GM12878 (cell line): ENCODE results near the gene AGBL4. TPM values are rescaled to one million over a fixed set of nuclear protein-coding genes. Genes with fewer than 3 reads are reported as not detected.

Experiments
- ATAC-seq: fragments of 200-7000 bp; cut with Tn5 transposase; 3 replicates; pipeline ENCODE4 v1.9.1; 2020; ENCODE audit warnings: mild to moderate bottlenecking, moderate library complexity
- BruUV-seq: library from RNA; stranded (reverse); fragments of 400-500 nt; replicated peaks from 2 replicates; lab custom pipeline; 2021; lab: Mats Ljungman, UMichigan
- CTCF ChIA-PET: fragments of 300-600 bp; sonication (Branson Sonifier 250); formaldehyde crosslinking; extraction: SDS; loops from one replicate; lab custom pipeline; 2021; ENCODE audit warnings: inconsistent platforms; lab: Yijun Ruan, JAX
- POLR2A ChIA-PET: fragments of 350-600 bp; formaldehyde crosslinking; extraction: SDS; loops from one replicate; lab custom pipeline; 2021; ENCODE audit warnings: inconsistent platforms; lab: Charles Lee
- RAD21 ChIA-PET: fragments of 300-600 bp; sonication (Branson Sonifier 250); formaldehyde crosslinking; loops from one replicate; lab custom pipeline; 2023; ENCODE audit warnings: antibody characterized with exemption; ENCODE audit not compliant: unreplicated experiment; lab: Charles Lee
- SMC1A ChIA-PET: fragments of 300-600 bp; sonication (Branson Sonifier 250); formaldehyde crosslinking; loops from one replicate; lab custom pipeline; 2023; ENCODE audit not compliant: unreplicated experiment, uncharacterized antibody; lab: Charles Lee
- DNase-seq: peaks from one replicate; pipeline ENCODE4 v3.0.0-alpha.2; 2011; ENCODE audit warnings: low read depth, low spot score
- FAIRE-seq: peaks from 3 replicates; lab custom pipeline; 2011; peaks lifted over from hg19 to GRCh38; lab: Jason Lieb, UNC
- H2AFZ ChIP-seq: 2 replicates; pipeline ENCODE4 v1.6.0; 2011; ENCODE audit warnings: low read depth, low read length, control low read depth; ENCODE audit not compliant: control insufficient read depth
- H3K27ac ChIP-seq: 2 replicates; pipeline ENCODE4 v1.5.1; 2011; ENCODE audit warnings: control low read depth; ENCODE audit not compliant: control insufficient read depth, insufficient read depth
- H3K27me3 ChIP-seq, 2 experiments: replicated peaks in 1 of 2; 2 replicates each; pipeline versions ENCODE4 v1.6.0 to v1.6.1; 2011; ENCODE audit warnings: low read length in 1 of 2; ENCODE audit not compliant: control insufficient read depth in 2 of 2, insufficient read depth in 2 of 2
- H3K36me3 ChIP-seq, 2 experiments: 2 replicates each; pipeline ENCODE4 v1.5.1; 2011; ENCODE audit warnings: low read length in 1 of 2; ENCODE audit not compliant: control insufficient read depth in 2 of 2, insufficient read depth in 2 of 2
- H3K4me1 ChIP-seq: 2 replicates; pipeline ENCODE4 v1.6.1; 2011; ENCODE audit warnings: mild to moderate bottlenecking, low read length, moderate library complexity, mixed read lengths; ENCODE audit not compliant: control insufficient read depth, insufficient read depth
- H3K4me2 ChIP-seq: 2 replicates; pipeline ENCODE4 v1.6.0; 2011; ENCODE audit warnings: control low read depth; ENCODE audit not compliant: control insufficient read depth, insufficient read depth
- H3K4me3 ChIP-seq: fragments of 200-600 bp; sonication (generic); 2 replicates; pipeline ENCODE4 v1.5.1; 2016
- H3K79me2 ChIP-seq: 2 replicates; pipeline ENCODE4 v1.6.0; 2011; ENCODE audit warnings: low read length; ENCODE audit not compliant: control insufficient read depth, insufficient read depth
- H3K9ac ChIP-seq: 2 replicates; pipeline ENCODE4 v1.8.0; 2011; ENCODE audit warnings: low read length, control low read depth, mixed read lengths; ENCODE audit not compliant: control insufficient read depth, insufficient read depth
- H3K9me3 ChIP-seq: replicated peaks from 3 replicates; pipeline ENCODE4 v1.5.1; 2011; ENCODE audit warnings: mild to moderate bottlenecking, low read length; ENCODE audit not compliant: control insufficient read depth, insufficient read depth
- H4K20me1 ChIP-seq: 2 replicates; pipeline ENCODE4 v1.6.0; 2011; ENCODE audit not compliant: control insufficient read depth, insufficient read depth
- ASH2L ChIP-seq: fragments of 300-600, 200-600 bp; sonication (generic); IDR thresholded peaks from 2 replicates; pipeline ENCODE4 v1.6.1; 2017; ENCODE audit warnings: low read depth, mild to moderate bottlenecking, borderline replicate concordance
- CEBPB ChIP-seq, 2 experiments: fragments of 150-350 bp in 1 of 2; IDR thresholded peaks; 2 replicates each; pipeline ENCODE4 v1.6.1; 2012 to 2014; ENCODE audit warnings: low read depth in 2 of 2, low read length in 2 of 2, borderline replicate concordance in 1 of 2, inconsistent platforms in 1 of 2
- CEBPZ ChIP-seq: fragments of 150-350 bp; IDR thresholded peaks from 2 replicates; pipeline ENCODE4 v1.6.1; 2016; ENCODE audit warnings: low read depth, low read length
- EGR1 ChIP-seq, 2 experiments: IDR thresholded peaks; 1 replicate in 1 of 2; 2 replicates in 1 of 2; pipeline ENCODE4 v1.6.1; 2011 to 2012; ENCODE audit warnings: low read depth in 2 of 2, low read length in 2 of 2, borderline replicate concordance in 1 of 2, mild to moderate bottlenecking in 1 of 2, moderate library complexity in 1 of 2
- FOXM1 ChIP-seq: IDR thresholded peaks from 2 replicates; pipeline ENCODE4 v1.6.1; 2012; ENCODE audit warnings: low read depth, mild to moderate bottlenecking, inconsistent platforms, low read length, moderate library complexity
- HDAC6 ChIP-seq: fragments of 200-600 bp; sonication (generic); IDR thresholded peaks from one replicate; pipeline ENCODE4 v1.8.0; 2017; ENCODE audit warnings: antibody characterized with exemption; ENCODE audit not compliant: unreplicated experiment
- IRF3 ChIP-seq: fragments of 450-650 bp; IDR thresholded peaks from 2 replicates; pipeline ENCODE4 v1.6.1; 2014; ENCODE audit warnings: mild to moderate bottlenecking
- MYB ChIP-seq: fragments of 150-350 bp; IDR thresholded peaks from 2 replicates; pipeline ENCODE4 v1.6.1; 2014; ENCODE audit warnings: mild to moderate bottlenecking, low read depth, low read length, borderline replicate concordance
- NR2C2 ChIP-seq: IDR thresholded peaks from 2 replicates; pipeline ENCODE4 v1.6.1; 2011; ENCODE audit warnings: borderline replicate concordance, low read depth; ENCODE audit not compliant: control insufficient read depth, insufficient read length
- PML ChIP-seq: IDR thresholded peaks from 2 replicates; pipeline ENCODE4 v1.6.1; 2012; ENCODE audit warnings: low read length, inconsistent platforms
- POLR2AphosphoS5 ChIP-seq: IDR thresholded peaks from 2 replicates; pipeline ENCODE4 v1.6.1; 2011; ENCODE audit warnings: mild to moderate bottlenecking, low read length, inconsistent platforms
- POU2F2 ChIP-seq: IDR thresholded peaks from 3 replicates; pipeline ENCODE4 v1.6.1; 2011; ENCODE audit warnings: low read depth, mild to moderate bottlenecking, low read length, borderline replicate concordance
- SREBF2 ChIP-seq: IDR thresholded peaks from 2 replicates; pipeline ENCODE4 v1.6.1; 2012; ENCODE audit warnings: mild to moderate bottlenecking, low read length
- TAF1 ChIP-seq: IDR thresholded peaks from 2 replicates; pipeline ENCODE4 v1.6.1; 2011; ENCODE audit warnings: mild to moderate bottlenecking, low read depth, low read length, borderline replicate concordance
- TCF12 ChIP-seq: IDR thresholded peaks from 2 replicates; pipeline ENCODE4 v1.6.1; 2011; ENCODE audit warnings: low read depth, mild to moderate bottlenecking, low read length
- YBX1 ChIP-seq: fragments of 450-650 bp; IDR thresholded peaks from 2 replicates; pipeline ENCODE4 v1.6.1; 2016; ENCODE audit warnings: antibody characterized with exemption
- ZNF24 ChIP-seq: fragments of 450-650 bp; IDR thresholded peaks from 2 replicates; pipeline ENCODE4 v1.6.1; 2017; ENCODE audit warnings: antibody characterized with exemption, mild to moderate bottlenecking
- ZNF384 ChIP-seq: IDR thresholded peaks from 2 replicates; pipeline ENCODE4 v1.6.1; 2012; ENCODE audit warnings: low read depth, mild to moderate bottlenecking, low read length, improper control_type of control experiment, borderline replicate concordance
- ZSCAN29 ChIP-seq: fragments of 450-650 bp; IDR thresholded peaks from 2 replicates; pipeline ENCODE4 v1.6.1; 2017; ENCODE audit warnings: mild to moderate bottlenecking, moderate library complexity
- WGBS: methylation state at CpG from one replicate; pipeline ENCODE4 v1.1.6; 2016; ENCODE audit warnings: low lambda C conversion rate; ENCODE audit not compliant: insufficient replicate concordance, insufficient coverage; ENCODE audit errors: missing lambda C conversion rate; 5-methylcytosine and 5-hydroxymethylcytosine counted together
- in situ Hi-C: fragments of 300-500 bp; cut with MboI; formaldehyde crosslinking; loops from 9 replicates; pipeline ENCODE4 v1.14.3; 2018; ENCODE audit warnings: mixed read lengths
- intact Hi-C: fragments of 100-400 bp; cut with micrococcal nuclease; formaldehyde crosslinking; loops from one replicate; pipeline ENCODE4 v1.14.2; 2022; ENCODE audit not compliant: unreplicated experiment
- polyA plus RNA-seq, 11 experiments: library from polyadenylated mRNA; depleted of rRNA in 4 of 11; unstranded in 6 of 11; stranded (reverse) in 5 of 11; fragments of >200 nt; fragmentation: Nextera tagmentation in 4 of 11; fragmentation: Illumina TruSeq in 1 of 11; extraction: Ambion mirVana in 4 of 11; extraction: Trizol in 1 of 11; gene quantifications; 1 replicate in 1 of 11; 2 replicates in 10 of 11; pipeline versions ENCODE4 v1.2.1 to v1.2.3, GENCODE V29; 2011 to 2016; ENCODE audit warnings: inconsistent platforms in 2 of 11, missing spikeins in 2 of 11, low read depth in 1 of 11
- total RNA-seq, 4 experiments: library from RNA; depleted of rRNA in 3 of 4; stranded (reverse); fragments of >200 nt in 3 of 4; fragmentation: Illumina TruSeq in 1 of 4; extraction: Trizol in 1 of 4; gene quantifications; 2 replicates each; pipeline versions ENCODE4 v1.2.1 to v1.2.3, GENCODE V29; 2013 to 2021

The AGBL4 gene
- total and polyA plus RNA-seq, 10 of the 15 experiments (the other 5 are each of a cell fraction or from before 2014, with no cell fraction given) = 0.31 TPM; not detected in 9

- Histone ChIP-seq H3K27ac (no peak overlapping the region), H3K4me2 (no peak overlapping the region)
- RAD21 ChIA-PET = no interaction called here
Observed at GRCh38 chr1:48846441-48846840, 1177.3 kb downstream of the AGBL4 start.

More at GRCh38 chr1:48846441-48846840, 1177.3 kb downstream of the AGBL4 start:
- H2AFZ ChIP-seq = no peak overlapping the region
- intact Hi-C loops = no loop called here
- ChIA-PET POLR2A (no interaction called here), SMC1A (no interaction called here), CTCF (no interaction called here)
- no peaks in the 10 kb centered on the region for H3K4me1 ChIP-seq
- FAIRE-seq (no peak), ATAC-seq (no peak), DNase-seq (no peak)
- no peaks in the 10 kb centered on the region for H3K9me3 ChIP-seq
- no peaks in the 10 kb centered on the region for H3K36me3 ChIP-seq
- H3K9ac ChIP-seq = no peak overlapping the region
- TF ChIP-seq PML = no peak
- no peak for TF ChIP-seq SREBF2
- TF ChIP-seq POLR2AphosphoS5 = no peak
- TF ChIP-seq TCF12 = no peak
- TF ChIP-seq IRF3 = no peak
- no peak for TF ChIP-seq CEBPZ
- no peak for TF ChIP-seq NR2C2
- no peak for TF ChIP-seq FOXM1
- no peak for TF ChIP-seq HDAC6
- TF ChIP-seq POU2F2 = no peak
- no peak for TF ChIP-seq MYB
- TF ChIP-seq ZNF384 = no peak
- TF ChIP-seq ZSCAN29 = no peak
- TF ChIP-seq TAF1 = no peak
- TF ChIP-seq CEBPB (IDR thresholded peaks at IDR 0.05; ENCODE audit: borderline replicate concordance in 1 of 2, low read depth in 2 of 2, low read length in 2 of 2) = no peak
- TF ChIP-seq YBX1 = no peak
- TF ChIP-seq EGR1 (IDR thresholded peaks at IDR 0.05; ENCODE audit: borderline replicate concordance in 1 of 2, low read depth in 2 of 2, low read length in 2 of 2) = no peak
- no peak for TF ChIP-seq ASH2L
- no peak for TF ChIP-seq ZNF24
- in situ Hi-C loops = no loop called here
- 22% methylated on average over 1 of the region's 1 CpG for WGBS
- BruUV-seq = no TSS peak
- no peak overlapping the region for H3K4me3 ChIP-seq
- no peaks in the 10 kb centered on the region for H3K27me3 ChIP-seq
- no peaks in the 10 kb centered on the region for H3K79me2 ChIP-seq
- no peaks in the 10 kb centered on the region for H4K20me1 ChIP-seq
